ENCODE measurements around the gene MGLL. TPM values are rescaled to one million over a fixed set of nuclear protein-coding genes. Genes with fewer than 3 reads are reported as not detected.

Gene MGLL
- total RNA-seq, 1 donor from 2014 or later, result 10.3 TPM

DNA sequence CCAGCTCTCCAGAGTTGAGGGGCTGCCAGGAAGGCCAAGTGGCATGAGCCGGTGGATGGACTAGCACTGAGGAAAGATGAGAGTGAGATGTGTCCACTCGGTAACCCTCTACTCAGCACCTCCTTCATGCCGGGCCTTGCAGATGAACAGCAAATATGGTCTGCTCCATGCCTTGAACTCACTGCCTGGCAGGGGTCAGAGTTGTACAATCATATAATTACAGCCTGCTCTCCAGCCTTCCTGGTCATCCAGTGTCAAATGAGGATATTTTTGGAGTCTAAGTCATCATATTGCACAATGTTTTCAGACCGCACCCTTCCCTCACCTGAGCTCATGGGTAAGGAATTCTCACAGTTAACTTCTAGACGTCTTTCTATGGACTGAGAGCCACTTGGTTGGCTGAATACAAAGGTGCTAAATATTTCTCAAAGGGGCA, 4.9 kb downstream of the MGLL start:
- Mint-ChIP-seq H3K27me3 (ENCODE audit: unreplicated experiment) (peaks cover 6% of the 10 kb centered on the region), H3K36me3 (ENCODE audit: unreplicated experiment) (no peaks in the 10 kb centered on the region), H3K4me1 (ENCODE audit: low read depth, unreplicated experiment) (peaks cover 19% of the 10 kb centered on the region), H3K27ac (ENCODE audit: unreplicated experiment) (no peak overlapping the region), H3K9me3 (ENCODE audit: unreplicated experiment) (peaks cover 1% of the 10 kb centered on the region), H3K4me3 (ENCODE audit: unreplicated experiment) (no peak overlapping the region)
- TF ChIP-seq, protein P1, sequence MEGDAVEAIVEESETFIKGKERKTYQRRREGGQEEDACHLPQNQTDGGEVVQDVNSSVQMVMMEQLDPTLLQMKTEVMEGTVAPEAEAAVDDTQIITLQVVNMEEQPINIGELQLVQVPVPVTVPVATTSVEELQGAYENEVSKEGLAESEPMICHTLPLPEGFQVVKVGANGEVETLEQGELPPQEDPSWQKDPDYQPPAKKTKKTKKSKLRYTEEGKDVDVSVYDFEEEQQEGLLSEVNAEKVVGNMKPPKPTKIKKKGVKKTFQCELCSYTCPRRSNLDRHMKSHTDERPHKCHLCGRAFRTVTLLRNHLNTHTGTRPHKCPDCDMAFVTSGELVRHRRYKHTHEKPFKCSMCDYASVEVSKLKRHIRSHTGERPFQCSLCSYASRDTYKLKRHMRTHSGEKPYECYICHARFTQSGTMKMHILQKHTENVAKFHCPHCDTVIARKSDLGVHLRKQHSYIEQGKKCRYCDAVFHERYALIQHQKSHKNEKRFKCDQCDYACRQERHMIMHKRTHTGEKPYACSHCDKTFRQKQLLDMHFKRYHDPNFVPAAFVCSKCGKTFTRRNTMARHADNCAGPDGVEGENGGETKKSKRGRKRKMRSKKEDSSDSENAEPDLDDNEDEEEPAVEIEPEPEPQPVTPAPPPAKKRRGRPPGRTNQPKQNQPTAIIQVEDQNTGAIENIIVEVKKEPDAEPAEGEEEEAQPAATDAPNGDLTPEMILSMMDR (IDR thresholded peaks at IDR 0.05; ENCODE audit: partially characterized antibody, unreplicated experiment), result no peak
- no peak for DNase-seq

DNA sequence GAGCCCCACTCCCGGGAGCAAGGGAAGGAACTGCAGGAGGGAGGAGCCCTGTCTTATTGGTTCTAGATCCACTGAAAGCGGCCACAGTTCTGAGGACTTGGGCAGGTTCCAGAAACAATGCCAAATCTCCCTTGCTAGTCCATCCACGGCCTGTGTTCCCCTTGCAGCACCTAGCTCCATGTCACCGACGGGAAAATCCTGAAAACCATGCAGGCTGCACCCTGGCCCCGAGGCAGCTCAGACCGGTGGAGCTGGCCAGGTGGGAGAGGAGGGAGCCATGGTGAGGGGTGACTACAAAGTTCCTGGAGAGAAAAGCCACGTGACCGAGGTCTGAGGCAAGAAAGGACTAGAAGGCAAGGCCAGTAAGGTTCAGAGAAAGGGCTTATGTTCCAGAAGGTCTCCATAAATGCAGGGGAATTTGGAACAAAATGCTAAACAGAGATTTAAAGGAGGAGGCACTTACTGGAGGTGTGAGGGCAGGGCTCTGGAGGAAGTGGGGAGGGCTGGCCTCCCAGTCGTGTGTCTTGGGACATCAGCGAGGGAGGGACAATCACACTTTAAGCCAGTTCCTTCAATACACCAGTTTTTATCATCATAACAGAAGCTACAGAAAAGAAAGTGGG, 5.4 kb downstream of the MGLL start:
- Mint-ChIP-seq H3K9me3 (ENCODE audit: unreplicated experiment) (peaks cover 1% of the 10 kb centered on the region), H3K27ac (ENCODE audit: unreplicated experiment) (no peak overlapping the region), H3K36me3 (ENCODE audit: unreplicated experiment) (no peaks in the 10 kb centered on the region), H3K27me3 (ENCODE audit: unreplicated experiment) (peaks cover 6% of the 10 kb centered on the region), H3K4me1 (ENCODE audit: low read depth, unreplicated experiment) (peaks cover 16% of the 10 kb centered on the region), H3K4me3 (ENCODE audit: unreplicated experiment) (no peak overlapping the region)
- TF ChIP-seq, protein P1 (IDR thresholded peaks at IDR 0.05; ENCODE audit: partially characterized antibody, unreplicated experiment), result no peak
- DNase-seq, result no peak

DNA sequence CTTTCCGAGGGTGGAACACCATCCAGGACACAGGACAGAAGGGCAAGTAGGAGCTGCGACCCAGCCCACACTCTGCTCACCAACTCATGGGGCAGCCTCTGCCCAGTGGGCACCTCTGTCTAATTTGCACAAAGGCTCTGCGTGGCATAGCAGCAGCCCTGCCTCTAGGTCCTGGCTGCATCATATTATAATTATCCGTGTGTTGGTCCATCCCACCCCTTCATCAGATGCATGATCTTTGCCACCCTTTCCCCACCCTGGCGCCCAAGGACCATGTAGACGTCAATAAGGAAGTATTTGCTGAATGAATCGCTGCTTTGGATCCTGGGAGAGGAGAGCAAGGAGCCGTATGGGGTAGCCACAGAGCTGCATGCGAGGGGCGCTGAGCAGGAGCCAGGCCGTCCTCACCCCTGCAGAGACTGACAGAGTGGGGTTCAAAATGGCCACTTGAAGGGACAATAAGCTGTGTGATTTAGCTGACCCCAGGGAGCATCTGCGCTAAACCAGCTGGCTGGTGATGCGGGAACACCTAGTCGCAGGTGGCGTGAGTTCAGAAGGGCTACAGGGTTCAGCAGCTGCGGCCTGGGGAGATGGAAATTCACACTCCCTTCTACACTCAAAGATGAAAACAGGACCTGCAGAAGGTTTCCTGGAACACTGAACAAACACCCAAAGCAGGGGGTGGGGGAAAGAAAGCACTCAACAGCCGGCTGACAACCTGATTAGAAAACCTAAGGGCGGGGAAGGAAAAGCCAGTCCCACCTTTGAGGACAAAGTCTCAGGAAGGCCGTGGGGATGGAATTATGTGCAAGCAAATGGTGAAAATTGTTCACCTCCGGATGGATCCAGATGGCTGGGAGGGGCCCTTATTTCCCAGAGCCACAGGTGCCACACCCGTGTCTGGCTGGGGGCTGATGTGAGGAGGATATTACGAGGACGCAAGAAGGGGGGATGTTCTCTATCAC, 6.4 kb downstream of the MGLL start:
- Mint-ChIP-seq H3K27me3 (ENCODE audit: unreplicated experiment) (peaks cover 4% of the 10 kb centered on the region), H3K27ac (ENCODE audit: unreplicated experiment) (no peak overlapping the region), H3K9me3 (ENCODE audit: unreplicated experiment) (peaks cover 1% of the 10 kb centered on the region), H3K36me3 (ENCODE audit: unreplicated experiment) (no peaks in the 10 kb centered on the region), H3K4me1 (ENCODE audit: low read depth, unreplicated experiment) (peaks cover 14% of the 10 kb centered on the region), H3K4me3 (ENCODE audit: unreplicated experiment) (no peak overlapping the region)
- TF ChIP-seq, protein P1 (IDR thresholded peaks at IDR 0.05; ENCODE audit: partially characterized antibody, unreplicated experiment), result no peak
- no peak for DNase-seq

DNA sequence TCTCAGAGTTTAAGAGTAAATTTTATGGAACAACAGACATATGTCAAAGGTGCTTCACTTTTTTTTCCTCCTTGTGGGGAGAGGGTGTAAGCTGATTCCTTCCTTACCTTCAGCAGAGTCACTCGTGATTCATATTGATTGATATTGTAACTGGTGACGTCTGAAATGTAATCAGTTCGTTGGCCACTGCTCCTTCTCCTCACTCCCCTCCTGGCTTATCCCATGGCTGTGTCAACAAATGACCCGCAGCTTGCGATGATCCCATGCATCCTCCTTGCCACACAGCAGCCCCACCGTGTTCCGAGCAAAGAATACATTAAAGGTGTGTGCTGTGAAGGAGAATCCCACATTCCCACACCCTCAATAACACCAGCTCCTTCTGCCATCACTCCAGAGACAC, 7.3 kb downstream of the MGLL start:
- H3K27me3 Mint-ChIP-seq (ENCODE audit: unreplicated experiment), result peaks cover 4% of the 10 kb centered on the region
- H3K9me3 Mint-ChIP-seq (ENCODE audit: unreplicated experiment), result peaks cover 3% of the 10 kb centered on the region
- H3K36me3 Mint-ChIP-seq (ENCODE audit: unreplicated experiment), result peaks cover 5% of the 10 kb centered on the region
- peaks cover 12% of the 10 kb centered on the region for H3K4me1 Mint-ChIP-seq (ENCODE audit: low read depth, unreplicated experiment)
- TF ChIP-seq, protein P1 (IDR thresholded peaks at IDR 0.05; ENCODE audit: partially characterized antibody, unreplicated experiment), result no peak
- no peak overlapping the region for H3K4me3 Mint-ChIP-seq (ENCODE audit: unreplicated experiment)
- H3K27ac Mint-ChIP-seq (ENCODE audit: unreplicated experiment), result no peak overlapping the region
- no peak for DNase-seq

Data from glutamatergic neuron (in vitro differentiated cells).